COLO668 (cell line): Measurements from ENCODE around the gene CDH6.
"Not testable (repeated sequence)": the region's sequence is repeated elsewhere in the genome, so short reads cannot be mapped to it uniquely, and the experiment has no call there.

ENCODE experiments used
- DNase-seq: peaks from one replicate; lab custom pipeline; 2025; ENCODE audit not compliant: unreplicated experiment; lab: John Stamatoyannopoulos, UW

The CDH6 gene

GRCh38 chr5:31322946-31323345, 129.5 kb downstream of the CDH6 start:
- DNase-seq = no peak

- DNase-seq = no peak
These were observed 131.4 kb downstream of the CDH6 start for GRCh38 chr5:31324842-31325241.

GRCh38 chr5:31328040-31328733, 134.7 kb downstream of the CDH6 start:
- DNase-seq = no peak

- no peak for DNase-seq
These were observed 136.2 kb downstream of the CDH6 start for GRCh38 chr5:31329715-31330114.

GRCh38 chr5:31332160-31332559, 138.7 kb downstream of the CDH6 start:
- DNase-seq = no peak

GRCh38 chr5:31333475-31333874, 140.0 kb downstream of the CDH6 start:
- DNase-seq = no peak

GRCh38 chr5:31334061-31334860, 140.8 kb downstream of the CDH6 start:
- no peak for DNase-seq

GRCh38 chr5:31335456-31335855, 142.0 kb downstream of the CDH6 start:
- no peak for DNase-seq

- no peak for DNase-seq
These were observed 150.5 kb downstream of the CDH6 start for GRCh38 chr5:31343946-31344345.

- DNase-seq = no peak
These were observed 153.5 kb downstream of the CDH6 start for GRCh38 chr5:31346896-31347551.

GRCh38 chr5:31347552-31347905, 154.0 kb downstream of the CDH6 start:
- no peak for DNase-seq

- no peak for DNase-seq
These were observed 156.9 kb downstream of the CDH6 start for GRCh38 chr5:31350395-31350794.

- DNase-seq = no peak
These were observed 161.9 kb downstream of the CDH6 start for GRCh38 chr5:31355337-31355736.

GRCh38 chr5:31357038-31357437, 163.6 kb downstream of the CDH6 start:
- DNase-seq = no peak

GRCh38 chr5:31359839-31360238, 166.4 kb downstream of the CDH6 start:
- DNase-seq = no peak

GRCh38 chr5:31361234-31361633, 167.7 kb downstream of the CDH6 start:
- no peak for DNase-seq

- DNase-seq = not testable (repeated sequence)
These were observed 168.4 kb downstream of the CDH6 start for GRCh38 chr5:31361704-31362528.

GRCh38 chr5:31362529-31362900, 169.0 kb downstream of the CDH6 start:
- DNase-seq = no peak

- DNase-seq = no peak
These were observed 169.6 kb downstream of the CDH6 start for GRCh38 chr5:31362931-31363568.

- no peak for DNase-seq
These were observed 171.6 kb downstream of the CDH6 start for GRCh38 chr5:31364881-31365636.
